DMS 273 treated with DMSO at 0.1 percent for 48 hours (cell line): ENCODE data around the gene CNNM4.

Source experiments
- DNase-seq: peaks from one replicate; lab custom pipeline; 2025; lab: John Stamatoyannopoulos, UW

CNNM4 gene

DNA sequence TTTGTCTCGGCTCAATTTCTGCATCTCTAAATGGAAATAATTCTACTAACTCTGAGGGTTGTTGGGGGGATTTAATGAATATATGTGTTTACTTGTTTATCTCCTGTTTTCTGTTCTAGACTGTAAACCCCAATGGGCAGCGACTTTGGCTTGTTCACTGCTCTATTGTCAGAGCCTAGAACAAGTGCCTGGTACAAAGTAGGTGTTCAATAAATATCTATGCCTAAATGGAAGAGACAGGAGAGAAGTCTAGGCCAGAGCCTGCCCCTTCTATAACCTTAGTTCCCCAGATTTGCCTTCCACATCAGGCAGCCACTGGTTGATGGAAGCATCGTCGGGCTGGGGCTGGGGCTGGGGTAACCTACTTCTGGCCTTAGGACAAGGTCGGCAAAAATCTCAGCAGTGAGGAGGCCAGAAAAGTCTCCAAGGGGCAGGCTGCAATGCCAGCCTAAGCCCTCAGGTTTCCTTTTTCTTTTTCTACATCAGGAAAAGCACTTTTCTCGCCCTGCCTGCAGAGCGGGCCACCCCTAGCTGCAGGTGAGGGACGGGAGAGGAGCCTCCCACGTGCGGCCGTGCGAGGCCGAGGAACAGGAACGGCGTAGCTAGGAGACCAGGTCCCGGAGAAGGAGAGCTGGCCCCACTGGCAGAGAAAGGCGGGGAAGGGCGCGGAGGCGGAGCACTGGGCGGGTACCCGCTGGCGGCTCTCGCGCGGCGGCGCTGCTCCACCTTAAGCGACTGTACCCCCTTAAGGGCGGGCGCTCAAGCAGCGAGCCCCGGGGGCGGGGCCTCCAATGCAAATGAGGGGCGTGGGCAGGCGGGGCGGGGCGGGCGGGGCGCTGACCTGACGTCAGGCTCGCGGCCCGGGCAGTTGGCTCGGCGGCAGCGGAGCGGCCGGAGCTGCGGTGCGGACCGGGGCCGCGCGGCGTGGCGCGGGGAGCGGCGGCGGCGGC is at the start of gene CNNM4:
Gene CNNM4, plus strand, starts transcription at position 867 of the 950 bp plus-strand sequence. CDS start 98 bp downstream, outside the sequence.
- peak; percentile 84 for DNase-seq

DNA sequence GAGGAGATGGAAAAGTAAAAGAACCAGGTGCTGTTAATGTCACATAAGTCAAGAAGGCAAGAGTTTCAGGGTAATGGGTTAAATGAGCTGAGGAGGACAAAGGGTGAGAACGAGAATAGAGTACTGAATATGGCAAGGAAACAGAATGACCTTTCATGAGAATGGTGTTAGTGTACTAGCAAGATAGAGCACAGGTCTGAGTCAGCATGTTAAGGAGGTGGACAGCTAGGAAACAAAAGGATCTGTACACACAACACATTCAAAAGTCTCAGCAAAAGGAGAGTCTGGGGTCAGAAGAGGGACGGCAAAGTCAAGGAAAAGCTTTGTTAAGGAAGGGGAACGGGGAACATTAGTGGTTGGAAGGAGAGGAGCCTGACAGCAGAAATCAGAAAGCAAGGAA is 49.7 kb upstream of the CNNM4 start:
- DNase-seq, result no peak

DNA sequence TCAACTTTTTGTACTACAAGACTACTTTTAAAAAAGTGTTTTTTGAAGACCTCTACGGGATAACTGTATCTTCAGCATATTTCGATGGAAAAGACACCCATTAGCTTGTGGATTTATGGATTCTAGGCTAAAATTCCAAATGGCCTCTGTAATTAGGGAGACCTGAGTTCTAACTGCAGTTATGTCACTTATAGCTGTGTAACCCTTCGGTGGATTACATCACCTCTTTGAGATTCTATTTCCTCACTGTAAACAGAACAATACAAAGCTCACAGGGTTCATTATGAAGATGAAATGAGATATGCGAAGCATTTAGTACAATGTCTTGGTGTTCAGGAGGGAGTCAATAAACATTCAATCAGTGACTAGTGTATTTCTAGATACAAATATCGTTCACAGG is 45.0 kb upstream of the CNNM4 start:
- DNase-seq, result no peak

DNA sequence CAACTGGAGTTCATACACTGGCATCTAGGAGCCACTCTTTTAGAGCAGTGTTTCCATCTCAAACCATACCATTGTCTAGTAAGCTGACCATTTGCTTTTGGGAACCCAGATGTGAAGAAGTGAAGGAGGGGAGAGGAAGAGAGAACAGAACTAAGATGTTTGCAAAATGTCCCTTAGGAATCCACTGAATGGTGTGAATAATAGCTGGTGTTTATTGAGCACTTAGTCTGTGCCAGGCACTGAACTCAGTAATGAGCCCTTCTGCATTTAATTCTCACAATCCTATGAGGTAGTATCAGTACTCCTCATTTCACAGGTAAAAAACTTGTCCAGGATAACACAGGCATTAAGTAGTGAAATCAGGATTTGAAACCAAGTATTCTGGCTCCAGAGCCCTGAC is 44.3 kb upstream of the CNNM4 start:
- DNase-seq, result no peak

DNA sequence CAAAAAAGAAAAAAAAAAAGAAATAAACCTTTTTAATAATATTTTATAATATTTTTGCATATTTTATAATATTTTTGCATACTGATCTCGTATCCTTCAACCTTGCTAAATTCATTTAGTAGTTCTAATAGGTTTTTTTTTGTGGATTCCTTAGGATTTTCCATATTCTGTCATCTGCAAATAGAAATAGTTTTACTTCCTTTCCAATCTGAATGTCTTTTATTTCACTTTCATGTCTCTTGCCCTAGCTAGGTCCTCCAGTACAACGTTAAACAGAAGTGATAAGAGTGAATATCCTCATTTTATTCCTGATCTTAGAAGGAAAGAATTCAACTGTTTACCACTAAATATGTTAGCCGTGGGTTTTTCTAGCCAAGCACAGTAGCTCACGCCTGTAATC is 34.6 kb upstream of the CNNM4 start:
- DNase-seq, result no peak

DNA sequence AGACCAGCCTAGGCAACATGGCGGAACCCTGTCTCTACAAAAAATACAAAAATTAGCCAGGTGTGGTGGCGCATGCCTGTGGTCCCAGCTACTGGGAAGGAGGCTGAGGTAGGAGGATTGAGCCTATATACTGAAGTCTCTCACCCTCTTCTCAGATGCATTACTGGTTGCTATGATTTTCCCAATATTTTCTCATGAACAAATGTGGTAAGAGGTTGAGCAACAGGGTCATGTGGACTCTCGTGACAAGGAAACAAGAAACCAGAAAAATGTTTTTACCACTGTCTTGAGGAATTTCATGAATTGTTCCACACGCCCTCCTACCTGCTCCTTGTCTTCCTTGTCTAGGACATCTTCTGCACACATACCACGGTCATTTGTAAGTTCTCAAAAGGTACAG is 33.3 kb upstream of the CNNM4 start:
- no peak for DNase-seq

DNA sequence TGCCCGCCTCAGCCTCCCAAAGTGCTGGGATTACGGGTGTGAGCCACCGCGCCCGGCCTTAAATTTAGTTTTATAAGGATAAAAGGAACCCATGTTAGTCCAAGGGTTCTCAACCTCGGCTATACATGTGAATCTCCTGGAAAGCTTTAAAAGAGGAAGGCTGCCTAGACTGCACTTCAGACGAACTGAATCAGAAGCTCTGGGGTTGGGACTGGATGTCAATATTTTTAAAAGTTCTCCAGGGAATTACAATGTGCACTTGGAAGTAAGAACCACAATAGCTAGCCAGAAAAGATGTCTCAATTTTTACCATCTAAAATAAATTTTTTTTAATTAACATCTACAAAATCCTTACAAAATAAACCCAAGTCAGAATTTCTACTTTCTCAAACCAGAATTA is 31.0 kb upstream of the CNNM4 start:
- no peak for DNase-seq

DNA sequence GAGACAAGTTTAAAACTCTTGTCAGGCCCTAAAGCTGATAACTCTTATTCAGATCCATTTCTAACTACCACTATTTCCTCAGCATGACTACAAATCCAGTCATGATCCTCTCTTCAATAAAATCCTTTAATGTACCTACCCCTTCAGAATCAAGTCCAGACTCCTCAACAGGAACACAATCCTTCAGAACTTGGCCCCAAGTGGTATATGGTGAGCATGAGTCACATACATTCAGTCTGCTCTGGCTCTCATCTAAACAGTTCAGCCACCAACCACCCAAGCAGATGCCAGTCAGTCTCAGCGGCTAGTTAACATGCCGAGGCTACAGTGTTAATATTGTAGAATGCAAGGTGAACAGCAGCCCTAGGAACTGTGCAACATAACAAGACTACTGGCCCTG is 30.5 kb upstream of the CNNM4 start:
- no peak for DNase-seq

DNA sequence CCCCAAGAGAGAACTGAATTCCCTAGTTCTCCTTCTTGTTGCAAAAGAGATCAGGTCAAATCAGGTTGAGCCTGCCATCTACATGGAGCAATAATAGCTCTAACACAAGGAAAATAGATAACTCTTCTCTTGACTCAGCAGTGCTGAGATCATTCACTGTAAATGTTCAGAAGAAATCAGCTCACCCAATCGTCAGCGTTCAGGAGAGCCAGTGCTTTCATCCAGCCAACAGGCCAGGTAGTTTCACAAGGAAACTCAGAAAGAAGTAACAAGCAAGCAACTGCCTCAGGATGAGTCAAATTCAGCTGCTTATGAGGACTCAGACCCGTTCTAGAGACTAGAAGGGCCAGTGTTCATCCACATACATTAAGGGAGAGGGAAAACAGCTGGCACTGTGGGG is 26.8 kb upstream of the CNNM4 start:
- no peak for DNase-seq

DNA sequence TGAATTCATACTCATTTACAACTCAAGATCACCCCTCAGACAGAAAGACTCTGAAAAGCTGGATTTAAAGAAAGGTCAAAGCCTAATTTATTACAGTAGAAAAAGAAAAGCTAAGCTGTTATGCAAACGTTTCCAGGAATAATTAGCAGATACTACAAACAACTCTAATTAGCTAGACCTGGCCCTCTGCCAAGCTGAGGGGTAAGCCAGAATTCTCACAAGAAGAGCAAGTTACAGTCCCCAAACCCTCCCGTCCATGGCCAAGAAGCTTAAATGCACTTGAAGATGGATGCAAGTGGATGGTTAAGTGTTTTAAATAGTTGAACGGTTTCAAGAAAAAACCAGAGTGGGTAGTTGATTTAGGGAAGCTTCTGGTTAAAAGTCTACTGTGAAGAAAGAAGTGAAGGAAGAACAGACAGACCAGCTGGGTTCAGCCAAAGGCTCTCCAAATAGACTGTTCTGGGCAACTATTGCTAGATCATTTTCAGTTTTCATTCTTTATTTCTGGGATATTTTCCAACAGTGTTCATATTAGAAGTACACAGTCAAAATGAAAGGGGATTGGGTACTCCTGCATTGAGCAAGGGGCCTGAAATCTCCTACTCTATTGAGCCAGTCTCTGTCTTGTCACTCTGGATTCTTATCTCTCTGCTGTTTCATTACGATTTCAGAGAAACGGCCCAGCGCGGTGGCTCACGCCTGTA is 25.7 kb upstream of the CNNM4 start:
- no peak for DNase-seq

DNA sequence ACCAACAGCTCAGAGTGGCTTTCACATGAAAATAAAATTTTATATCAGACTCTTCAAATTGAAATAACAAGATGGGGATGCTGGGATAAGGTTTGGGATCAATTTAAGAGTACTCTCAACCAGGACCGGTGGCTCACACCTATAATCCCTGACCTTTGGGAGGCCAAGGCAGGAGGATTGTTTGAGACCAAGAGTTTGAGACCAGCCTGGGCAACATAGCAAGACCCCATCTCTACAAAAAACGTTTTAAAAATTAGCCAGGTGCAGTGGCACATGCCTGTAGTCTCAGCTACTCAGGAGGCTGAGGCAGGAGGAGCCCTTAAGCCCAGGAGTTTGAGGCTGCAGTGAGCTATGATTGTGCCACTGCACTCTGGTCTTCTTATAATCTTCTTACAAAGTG is 23.5 kb upstream of the CNNM4 start:
- DNase-seq, result no peak

DNA sequence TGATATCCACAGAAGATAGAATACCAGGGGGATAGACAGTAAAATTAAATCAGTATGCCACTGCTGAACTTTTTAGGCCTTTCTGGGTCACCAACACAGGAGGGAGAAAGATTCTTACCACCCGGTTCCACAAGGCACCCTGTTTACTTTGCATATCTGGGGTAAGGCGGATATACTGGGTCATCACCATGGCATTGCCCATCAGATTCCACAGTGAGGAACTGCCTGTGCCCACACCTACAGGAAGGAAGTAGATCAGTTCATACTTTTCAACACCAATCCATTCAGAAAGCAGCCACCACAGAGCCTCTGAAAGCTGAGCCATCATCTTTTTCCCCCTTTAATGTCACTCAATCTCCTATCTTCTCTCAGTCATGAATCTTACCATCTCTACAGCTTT is 22.9 kb upstream of the CNNM4 start:
- DNase-seq, result no peak

DNA sequence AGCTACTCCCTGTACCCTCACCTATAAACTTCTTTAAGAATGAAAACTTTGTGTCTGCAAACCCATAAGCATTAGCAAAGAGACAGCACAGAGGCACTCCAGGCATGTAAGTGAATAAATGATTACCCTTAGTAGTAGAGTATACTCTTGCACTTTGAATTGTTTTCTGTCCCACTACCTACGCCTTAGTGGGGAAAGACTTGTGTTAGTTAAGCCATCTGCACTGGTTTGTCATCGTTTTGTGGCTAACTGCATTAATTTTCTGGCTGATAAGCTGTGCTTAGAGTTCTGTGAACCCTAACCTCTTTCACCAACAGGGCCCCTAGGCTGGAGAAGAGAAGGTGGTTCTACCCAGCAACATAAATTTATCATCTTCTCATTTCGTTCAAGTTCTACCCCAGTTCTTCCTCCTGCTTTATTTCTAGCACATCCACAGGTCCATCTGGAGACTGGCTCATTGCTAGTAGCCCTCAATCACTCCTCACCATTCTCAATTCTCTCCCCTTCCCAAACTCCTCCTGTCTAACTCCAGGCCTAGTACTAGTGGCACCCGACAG is 21.5 kb upstream of the CNNM4 start:
- DNase-seq, result no peak

DNA sequence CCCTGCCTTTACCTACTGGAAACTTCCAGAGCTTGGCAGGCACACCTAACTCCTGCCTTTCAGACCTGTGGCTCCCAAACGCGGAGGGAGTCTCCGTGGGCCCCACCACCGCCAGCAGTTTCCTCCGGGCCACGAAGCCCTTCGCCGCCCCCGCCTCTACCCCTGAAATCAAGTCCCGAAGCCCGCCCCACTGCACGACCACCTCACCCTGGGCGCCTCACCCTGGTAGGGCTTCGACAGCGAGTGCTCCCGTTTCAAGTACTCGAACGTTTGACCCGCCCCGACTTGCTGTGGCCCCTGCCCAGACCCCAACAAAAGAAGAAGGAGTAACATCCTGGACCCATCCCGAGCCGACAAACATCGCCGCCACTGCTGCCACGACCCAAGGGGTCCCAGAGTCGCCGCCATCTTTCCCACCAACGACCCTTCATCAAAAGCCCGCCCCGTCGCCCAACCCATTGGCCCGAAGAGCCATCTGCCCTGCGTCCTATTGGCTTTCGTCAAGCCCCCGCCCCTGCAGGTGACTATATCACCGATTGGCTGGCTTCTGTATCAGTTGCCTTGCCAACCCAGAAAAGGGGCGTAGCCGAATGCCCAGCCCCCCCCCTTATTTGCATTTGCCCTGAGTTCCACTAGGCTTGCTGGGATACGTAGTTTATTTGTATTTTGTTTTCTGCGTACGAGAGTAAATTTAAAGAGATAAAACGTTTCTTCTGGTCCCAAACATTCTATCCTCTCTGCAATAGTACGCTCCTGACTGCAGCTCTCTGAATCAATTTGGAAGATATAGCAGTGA is 20.9 kb upstream of the CNNM4 start, which contains the start of gene LMAN2L:
Gene LMAN2L, minus strand, starts transcription at position 432 of the 796 bp plus-strand sequence. Its CDS starts 24 bp downstream, at position 408.
- DNase-seq, result peak; percentile 96

DNA sequence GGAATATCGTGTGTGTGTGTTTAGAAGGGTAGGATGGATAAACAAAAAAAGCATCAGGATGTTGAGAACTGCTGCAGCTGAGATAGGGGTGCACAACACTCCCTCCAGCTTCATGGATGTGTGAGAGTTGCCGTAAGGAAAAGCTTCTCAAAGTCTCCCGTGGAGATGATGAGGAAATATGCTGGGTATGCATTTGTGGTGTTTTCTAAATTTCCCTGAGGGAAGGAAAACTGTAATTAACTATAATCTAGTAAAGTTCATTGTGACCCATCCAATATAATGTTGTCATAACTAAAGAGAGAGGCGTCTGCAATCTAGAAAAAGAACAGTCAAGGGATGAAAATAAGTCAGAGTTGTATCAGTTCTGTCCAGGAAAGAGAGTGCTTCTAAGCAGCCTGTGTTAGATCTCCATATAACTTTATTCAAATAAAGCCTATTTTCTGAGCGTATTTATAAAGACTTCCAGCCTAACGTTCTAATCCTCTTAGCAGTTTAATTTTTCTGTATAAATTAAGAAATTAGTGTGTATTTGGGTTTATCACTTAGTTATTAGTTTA is 13.6 kb upstream of the CNNM4 start:
- DNase-seq, result no peak

DNA sequence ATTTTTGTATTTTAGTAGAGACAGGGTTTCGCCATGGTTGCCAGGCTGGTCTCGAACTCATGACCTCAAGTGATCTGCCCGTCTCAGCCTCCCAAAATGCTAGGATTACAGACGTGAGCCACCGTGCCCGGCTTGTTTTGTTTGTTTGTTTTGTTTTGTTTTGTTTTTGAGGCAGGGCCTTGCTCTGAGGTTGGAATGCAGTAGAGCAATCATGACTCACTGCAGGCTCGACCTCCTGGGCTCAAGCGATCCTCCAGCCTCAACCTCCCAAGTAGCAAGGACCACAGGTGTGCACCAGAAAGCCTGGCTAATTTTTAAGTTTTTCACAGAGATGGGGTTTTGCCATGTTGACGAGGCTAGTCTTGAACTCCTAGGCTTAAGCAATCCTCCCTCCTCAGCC is 8.9 kb upstream of the CNNM4 start:
- no peak for DNase-seq

DNA sequence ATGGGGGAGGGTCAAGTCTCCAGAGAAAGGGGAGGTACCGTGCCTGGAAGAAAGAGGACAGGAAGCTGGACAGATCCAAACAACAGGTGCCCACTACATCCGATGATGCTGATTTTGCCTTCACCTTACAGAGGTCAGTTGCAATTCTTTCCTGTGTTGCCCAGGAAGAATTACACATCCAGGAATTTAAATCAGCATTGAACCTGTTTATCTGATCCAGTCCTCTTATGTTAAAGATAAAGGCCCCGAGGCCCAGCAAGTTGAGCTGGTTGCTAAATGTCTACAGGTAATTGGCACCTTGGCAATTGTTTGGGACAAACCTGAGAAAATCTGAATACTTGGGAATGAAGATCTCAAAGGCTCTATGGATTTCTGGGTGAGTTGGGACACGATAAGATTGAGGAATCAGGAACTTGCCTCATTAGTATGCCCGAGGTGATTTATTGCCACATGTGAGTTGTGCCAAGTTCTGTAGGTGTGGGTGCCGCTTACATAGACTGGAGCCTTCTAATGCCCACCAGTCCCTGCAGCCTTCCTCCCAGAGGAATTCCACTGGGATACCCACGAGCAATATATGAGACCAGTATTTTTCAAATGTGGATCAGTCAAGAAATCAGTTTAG is 6.9 kb upstream of the CNNM4 start:
- no peak for DNase-seq

DNA sequence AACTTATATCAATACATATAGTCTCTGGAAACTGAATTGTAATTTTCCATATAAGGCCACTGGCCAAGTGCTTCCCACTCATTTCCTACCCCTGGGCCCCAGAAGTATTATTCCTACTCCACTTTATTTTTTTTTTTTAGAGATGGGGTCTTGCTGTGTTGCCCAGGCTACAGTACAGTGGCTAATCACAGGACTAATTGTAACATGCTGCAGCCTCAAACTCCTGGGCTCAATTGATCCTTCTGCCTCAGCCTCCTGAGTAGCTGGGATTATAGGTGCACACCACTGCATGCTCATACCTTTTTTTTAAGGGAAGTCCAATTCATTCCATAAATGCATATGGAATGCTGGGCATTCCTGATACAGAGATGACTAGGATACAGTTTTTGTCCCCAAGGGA is 6.4 kb upstream of the CNNM4 start:
- no peak for DNase-seq

DNA sequence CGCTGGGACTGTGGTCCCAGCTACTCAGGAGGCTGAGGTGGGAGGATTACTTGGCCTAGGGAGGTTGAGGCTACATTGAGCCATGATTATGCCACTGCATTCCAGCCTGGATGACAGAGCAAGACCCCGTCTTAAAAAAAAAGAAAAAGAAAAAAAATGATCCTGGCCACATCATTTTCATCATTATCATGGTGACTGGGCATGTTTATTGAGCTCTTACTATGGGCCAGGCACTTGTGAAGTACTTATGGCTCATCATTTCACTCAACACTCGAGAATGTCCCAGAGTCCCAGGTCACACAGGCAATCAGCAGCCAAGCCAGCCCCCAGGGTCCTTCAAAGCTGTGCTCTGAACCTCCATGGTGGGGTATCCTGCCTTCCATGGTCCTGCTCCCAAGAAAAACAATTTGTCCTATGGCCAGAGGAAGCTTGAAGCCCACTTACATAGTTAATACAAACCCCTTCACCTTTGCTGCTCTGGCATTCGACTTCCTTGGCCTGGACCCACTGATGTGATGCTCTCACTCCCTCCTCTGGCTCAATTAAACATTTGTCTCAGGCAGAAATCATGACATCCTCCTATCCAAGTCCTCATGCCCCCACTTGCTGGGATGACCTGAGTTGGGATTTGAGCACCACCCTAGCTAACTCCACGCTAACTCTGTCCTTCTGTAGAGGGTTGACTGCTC is 3.8 kb upstream of the CNNM4 start:
- DNase-seq, result no peak

DNA sequence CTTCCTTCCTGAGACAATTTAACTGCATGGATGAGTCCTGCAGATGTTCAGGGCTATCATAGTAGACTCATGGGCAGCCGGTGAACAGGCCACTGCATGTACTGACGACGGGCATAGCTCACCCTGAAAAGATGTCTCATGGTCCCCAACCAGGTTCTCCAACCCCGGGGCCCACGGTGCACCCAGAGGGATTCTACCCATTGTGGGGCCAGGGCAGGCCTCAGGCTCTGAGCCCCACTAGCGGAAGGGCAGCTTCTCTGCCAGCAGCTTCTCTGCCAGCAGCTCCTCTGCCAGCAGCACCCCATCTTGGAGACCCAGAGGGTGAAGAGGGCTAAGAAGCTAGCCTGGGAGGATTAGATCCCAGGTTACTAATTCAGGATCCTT is 3.2 kb upstream of the CNNM4 start:
- no peak for DNase-seq

DNA sequence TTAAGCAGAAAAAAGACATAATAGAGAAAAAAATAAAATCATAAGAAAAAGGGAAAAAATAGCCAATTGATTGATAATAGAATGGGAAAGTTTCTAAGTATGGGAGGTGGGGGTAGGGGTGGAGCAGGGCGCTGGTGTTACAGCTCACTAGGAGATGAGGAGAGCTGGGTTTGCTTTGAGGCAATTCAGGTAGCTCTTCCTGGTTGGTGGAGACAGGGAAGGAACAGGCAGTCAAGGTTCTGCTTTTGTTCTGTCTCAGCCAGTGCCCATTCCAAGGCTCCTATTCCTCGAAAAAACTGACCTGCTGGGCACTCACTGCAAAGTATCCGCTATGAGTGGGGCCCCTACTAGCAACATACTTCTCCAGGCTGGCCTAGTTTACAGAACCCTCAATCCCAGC is 1.7 kb upstream of the CNNM4 start:
- DNase-seq, result no peak
